Caco-2 (cell line): Measurements from ENCODE around the gene SPEM2. TPM values are rescaled to one million over a fixed set of nuclear protein-coding genes. Genes with fewer than 3 reads are reported as not detected.

Experiments
- BruUV-seq: library from RNA; stranded (reverse); fragments of 400-500 nt; replicated peaks from 2 replicates; lab custom pipeline; 2021; lab: Mats Ljungman, UMichigan
- CTCF ChIA-PET: fragments of 300-600 bp; sonication (Branson Sonifier 250); formaldehyde crosslinking; loops from one replicate; lab custom pipeline; 2022; ENCODE audit warnings: antibody characterized with exemption; lab: Charles Lee
- POLR2A ChIA-PET: fragments of 300-600 bp; sonication (Branson Sonifier 250); formaldehyde crosslinking; loops from one replicate; lab custom pipeline; 2022; ENCODE audit warnings: antibody characterized with exemption; lab: Charles Lee
- DNase-seq, 2 experiments: peaks; one replicate each; pipeline versions ENCODE4 v3.0.0 to v3.0.0-alpha.2; 2020 to 2022
- H3K27me3 ChIP-seq: replicated peaks from 2 replicates; pipeline ENCODE4 v1.6.0; 2011; ENCODE audit warnings: low read length; ENCODE audit not compliant: control insufficient read depth, insufficient read depth
- H3K36me3 ChIP-seq: 2 replicates; pipeline ENCODE4 v1.5.1; 2011; ENCODE audit warnings: low read length; ENCODE audit not compliant: control insufficient read depth, insufficient read depth
- H3K4me1 ChIP-seq: fragments of 250-450 bp; sonication (Bioruptor Pico); 2 replicates; pipeline ENCODE4 v1.5.1; 2020; ENCODE audit warnings: mild to moderate bottlenecking
- H3K4me3 ChIP-seq: 2 replicates; pipeline ENCODE4 v1.5.1; 2011; ENCODE audit warnings: low read depth, mild to moderate bottlenecking, control low read depth, low read length
- H3K9me3 ChIP-seq: fragments of 250-450 bp; sonication (Bioruptor Pico); 2 replicates; pipeline ENCODE4 v1.5.1; 2020; ENCODE audit warnings: mild to moderate bottlenecking, moderate library complexity
- H3K27ac Mint-ChIP-seq: one replicate; pipeline ENCODE4 v1.8.0; 2022; ENCODE audit warnings: mixed read lengths; ENCODE audit not compliant: unreplicated experiment
- H3K27me3 Mint-ChIP-seq: one replicate; pipeline ENCODE4 v1.8.0; 2022; ENCODE audit warnings: mixed read lengths; ENCODE audit not compliant: insufficient read depth, unreplicated experiment
- H3K36me3 Mint-ChIP-seq: one replicate; pipeline ENCODE4 v1.8.0; 2022; ENCODE audit warnings: mild to moderate bottlenecking, mixed read lengths; ENCODE audit not compliant: insufficient read depth, unreplicated experiment
- H3K4me1 Mint-ChIP-seq: one replicate; pipeline ENCODE4 v1.8.0; 2022; ENCODE audit warnings: low read depth, mixed read lengths; ENCODE audit not compliant: unreplicated experiment
- H3K4me3 Mint-ChIP-seq: one replicate; pipeline ENCODE4 v1.8.0; 2022; ENCODE audit warnings: mild to moderate bottlenecking, moderate library complexity, mixed read lengths; ENCODE audit not compliant: unreplicated experiment
- H3K9me3 Mint-ChIP-seq: one replicate; pipeline ENCODE4 v1.8.0; 2022; ENCODE audit warnings: mixed read lengths; ENCODE audit not compliant: unreplicated experiment
- intact Hi-C: fragments of 100-400 bp; cut with micrococcal nuclease; formaldehyde crosslinking; loops from one replicate; pipeline ENCODE4 v1.10.0; 2022; ENCODE audit not compliant: unreplicated experiment
- total RNA-seq: library from RNA; stranded (reverse); gene quantifications from 2 replicates; pipeline ENCODE4 v1.2.3, GENCODE V29; 2022
- TF ChIP-seq, protein P1 (sequence below), 2 experiments: fragments of 200-600 bp in 1 of 2; IDR thresholded peaks; 1 replicate in 1 of 2; 2 replicates in 1 of 2; pipeline versions ENCODE4 v1.5.1 to v1.8.0; 2011 to 2022; ENCODE audit warnings: antibody characterized with exemption in 1 of 2, control low read depth in 1 of 2, inconsistent platforms in 1 of 2, low read depth in 1 of 2, low read length in 1 of 2, mild to moderate bottlenecking in 1 of 2, moderate library complexity in 1 of 2; ENCODE audit not compliant: insufficient read depth in 1 of 2, severe bottlenecking in 1 of 2, unreplicated experiment in 1 of 2

Gene SPEM2
- total RNA-seq, 1 experiment from 2014 or later, result not detected

DNA sequence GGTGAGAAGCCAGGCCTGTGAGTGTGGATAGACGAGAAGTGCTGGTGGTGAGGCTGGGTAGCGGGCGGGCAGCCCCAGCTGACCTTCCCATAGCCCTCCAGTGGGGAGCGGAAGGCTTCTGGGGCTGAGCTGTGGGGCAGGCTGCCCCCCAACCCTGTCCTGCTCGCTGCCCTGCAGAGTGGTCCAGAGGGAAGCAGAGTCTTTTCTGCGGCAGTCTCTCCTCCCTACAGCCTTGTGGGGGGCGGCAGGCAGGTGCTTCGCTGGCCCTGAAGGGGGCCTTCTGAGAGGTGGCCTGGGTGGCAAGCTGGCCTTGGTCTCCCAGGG, 14.0 kb upstream of the SPEM2 start:
- H3K27ac Mint-ChIP-seq, result no peak overlapping the region

GRCh38 chr17:7413346-7413985, 11.9 kb upstream of the SPEM2 start:
- TF ChIP-seq, protein P1, sequence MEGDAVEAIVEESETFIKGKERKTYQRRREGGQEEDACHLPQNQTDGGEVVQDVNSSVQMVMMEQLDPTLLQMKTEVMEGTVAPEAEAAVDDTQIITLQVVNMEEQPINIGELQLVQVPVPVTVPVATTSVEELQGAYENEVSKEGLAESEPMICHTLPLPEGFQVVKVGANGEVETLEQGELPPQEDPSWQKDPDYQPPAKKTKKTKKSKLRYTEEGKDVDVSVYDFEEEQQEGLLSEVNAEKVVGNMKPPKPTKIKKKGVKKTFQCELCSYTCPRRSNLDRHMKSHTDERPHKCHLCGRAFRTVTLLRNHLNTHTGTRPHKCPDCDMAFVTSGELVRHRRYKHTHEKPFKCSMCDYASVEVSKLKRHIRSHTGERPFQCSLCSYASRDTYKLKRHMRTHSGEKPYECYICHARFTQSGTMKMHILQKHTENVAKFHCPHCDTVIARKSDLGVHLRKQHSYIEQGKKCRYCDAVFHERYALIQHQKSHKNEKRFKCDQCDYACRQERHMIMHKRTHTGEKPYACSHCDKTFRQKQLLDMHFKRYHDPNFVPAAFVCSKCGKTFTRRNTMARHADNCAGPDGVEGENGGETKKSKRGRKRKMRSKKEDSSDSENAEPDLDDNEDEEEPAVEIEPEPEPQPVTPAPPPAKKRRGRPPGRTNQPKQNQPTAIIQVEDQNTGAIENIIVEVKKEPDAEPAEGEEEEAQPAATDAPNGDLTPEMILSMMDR (IDR thresholded peaks at IDR 0.05; ENCODE audit: insufficient read depth in 1 of 2, low read depth in 1 of 2, low read length in 1 of 2, severe bottlenecking in 1 of 2, unreplicated experiment in 1 of 2), result no peak
- intact Hi-C loops, result no loop called here
- no peak overlapping the region for H3K4me3 ChIP-seq
- ChIA-PET CTCF (no interaction called here), POLR2A (no interaction called here)
- H3K4me3 Mint-ChIP-seq, result no peak overlapping the region
- H3K9me3 ChIP-seq, result no peaks in the 10 kb centered on the region
- BruUV-seq, result no TSS peak
- no peaks in the 10 kb centered on the region for H3K27me3 Mint-ChIP-seq
- H3K36me3 ChIP-seq, result no peaks in the 10 kb centered on the region
- H3K4me1 Mint-ChIP-seq, result no peaks in the 10 kb centered on the region
- DNase-seq, result no peak
- H3K9me3 Mint-ChIP-seq, result no peaks in the 10 kb centered on the region
- no peaks in the 10 kb centered on the region for H3K27me3 ChIP-seq
- H3K36me3 Mint-ChIP-seq, result no peaks in the 10 kb centered on the region
- no peak overlapping the region for H3K27ac Mint-ChIP-seq
- H3K4me1 ChIP-seq, result no peaks in the 10 kb centered on the region

More for the DNA sequence above, 14.0 kb upstream of the SPEM2 start:
- DNase-seq, result no peak
- POLR2A ChIA-PET, result no interaction called here
- Mint-ChIP-seq H3K9me3 (no peaks in the 10 kb centered on the region), H3K4me1 (no peaks in the 10 kb centered on the region), H3K27me3 (no peaks in the 10 kb centered on the region), H3K4me3 (no peak overlapping the region), H3K36me3 (no peaks in the 10 kb centered on the region)
- Histone ChIP-seq H3K27me3 (no peaks in the 10 kb centered on the region), H3K36me3 (no peaks in the 10 kb centered on the region), H3K4me3 (no peak overlapping the region), H3K9me3 (no peaks in the 10 kb centered on the region), H3K4me1 (no peaks in the 10 kb centered on the region)
- TF ChIP-seq, protein P1 (IDR thresholded peaks at IDR 0.05; ENCODE audit: insufficient read depth in 1 of 2, low read depth in 1 of 2, low read length in 1 of 2, severe bottlenecking in 1 of 2, unreplicated experiment in 1 of 2), result no peak
- CTCF ChIA-PET, result no interaction called here
- intact Hi-C loops, result no loop called here
- BruUV-seq, result no TSS peak

GRCh38 chr17:7414837-7415236, 10.6 kb upstream of the SPEM2 start:
- Mint-ChIP-seq H3K36me3 (no peaks in the 10 kb centered on the region), H3K4me3 (no peak overlapping the region), H3K4me1 (no peaks in the 10 kb centered on the region), H3K27ac (no peak overlapping the region), H3K9me3 (no peaks in the 10 kb centered on the region), H3K27me3 (no peaks in the 10 kb centered on the region)
- TF ChIP-seq, protein P1 (IDR thresholded peaks at IDR 0.05; ENCODE audit: insufficient read depth in 1 of 2, low read depth in 1 of 2, low read length in 1 of 2, severe bottlenecking in 1 of 2, unreplicated experiment in 1 of 2), result no peak
- ChIA-PET POLR2A (no interaction called here), CTCF (no interaction called here)
- Histone ChIP-seq H3K4me3 (no peak overlapping the region), H3K36me3 (no peaks in the 10 kb centered on the region), H3K27me3 (no peaks in the 10 kb centered on the region), H3K9me3 (no peaks in the 10 kb centered on the region), H3K4me1 (no peaks in the 10 kb centered on the region)
- intact Hi-C loops, result no loop called here
- DNase-seq, result no peak
- no TSS peak for BruUV-seq
